ENCODE data around the gene TEF. TPM values are rescaled to one million over a fixed set of nuclear protein-coding genes. Genes with fewer than 3 reads are reported as not detected.
A peak's percentile ranks its signal among the peaks of the same experiment; 100 is the strongest.
"Not testable (repeated sequence)": the region's sequence is repeated elsewhere in the genome, so short reads cannot be mapped to it uniquely, and the experiment has no call there.

TEF gene
- total RNA-seq, 1 donor from 2014 or later, result 11.4 TPM

DNA sequence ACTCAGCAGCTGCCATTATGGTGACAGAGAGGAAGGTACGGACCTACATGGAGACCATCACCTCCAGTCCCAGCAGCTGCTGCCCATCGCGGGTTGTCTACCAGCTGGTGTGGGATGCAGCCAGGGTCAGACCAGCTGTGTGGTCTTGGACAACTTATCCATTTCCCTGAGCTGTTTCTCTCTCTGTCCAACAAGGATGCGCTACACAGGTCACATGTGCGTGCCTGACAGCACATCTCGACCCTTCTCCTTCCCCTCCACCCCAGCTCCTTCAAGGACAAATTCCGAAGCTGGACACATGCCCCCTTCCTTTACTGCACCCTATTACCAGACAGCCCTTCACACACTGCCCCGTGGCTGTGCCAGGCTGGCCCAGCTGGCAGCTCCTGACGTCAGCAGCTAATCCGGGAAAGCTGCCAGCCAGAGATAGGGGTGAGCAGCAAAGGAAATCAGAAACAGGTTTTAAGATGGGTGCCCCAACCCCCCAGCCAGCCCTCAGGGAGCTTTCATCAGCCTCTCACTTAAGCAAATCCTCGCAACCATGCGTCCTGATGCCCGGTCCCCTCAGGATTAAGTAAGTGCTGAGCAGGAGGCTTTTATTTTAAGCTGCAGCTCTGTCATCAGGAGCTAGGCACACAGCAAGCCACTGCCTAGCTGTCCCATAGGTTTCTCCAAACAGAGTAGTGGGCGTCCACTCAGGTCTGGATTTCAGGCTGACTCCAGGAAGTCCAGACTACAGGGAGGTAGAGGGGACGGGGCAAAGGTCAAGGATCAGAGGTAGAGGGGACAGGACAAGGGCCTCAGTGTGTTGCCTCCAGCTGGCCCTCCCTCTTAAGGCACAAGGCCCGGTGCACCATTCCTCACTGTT is 20.3 kb downstream of the TEF start:
- Mint-ChIP-seq H3K4me1 (ENCODE audit: low read depth) (peaks cover 3% of the 10 kb centered on the region), H3K9me3 (ENCODE audit: low read depth) (no peaks in the 10 kb centered on the region), H3K27me3 (no peaks in the 10 kb centered on the region), H3K4me3 (ENCODE audit: low read depth) (no peak overlapping the region), H3K36me3 (ENCODE audit: insufficient read depth) (peaks cover 2% of the 10 kb centered on the region), H3K27ac (peak overlapping the region; percentile 31)
- TF ChIP-seq, protein P1, sequence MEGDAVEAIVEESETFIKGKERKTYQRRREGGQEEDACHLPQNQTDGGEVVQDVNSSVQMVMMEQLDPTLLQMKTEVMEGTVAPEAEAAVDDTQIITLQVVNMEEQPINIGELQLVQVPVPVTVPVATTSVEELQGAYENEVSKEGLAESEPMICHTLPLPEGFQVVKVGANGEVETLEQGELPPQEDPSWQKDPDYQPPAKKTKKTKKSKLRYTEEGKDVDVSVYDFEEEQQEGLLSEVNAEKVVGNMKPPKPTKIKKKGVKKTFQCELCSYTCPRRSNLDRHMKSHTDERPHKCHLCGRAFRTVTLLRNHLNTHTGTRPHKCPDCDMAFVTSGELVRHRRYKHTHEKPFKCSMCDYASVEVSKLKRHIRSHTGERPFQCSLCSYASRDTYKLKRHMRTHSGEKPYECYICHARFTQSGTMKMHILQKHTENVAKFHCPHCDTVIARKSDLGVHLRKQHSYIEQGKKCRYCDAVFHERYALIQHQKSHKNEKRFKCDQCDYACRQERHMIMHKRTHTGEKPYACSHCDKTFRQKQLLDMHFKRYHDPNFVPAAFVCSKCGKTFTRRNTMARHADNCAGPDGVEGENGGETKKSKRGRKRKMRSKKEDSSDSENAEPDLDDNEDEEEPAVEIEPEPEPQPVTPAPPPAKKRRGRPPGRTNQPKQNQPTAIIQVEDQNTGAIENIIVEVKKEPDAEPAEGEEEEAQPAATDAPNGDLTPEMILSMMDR (IDR thresholded peaks at IDR 0.05; ENCODE audit: unreplicated experiment), result no peak
- no peak for DNase-seq (ENCODE audit: low spot score, unreplicated experiment)

DNA sequence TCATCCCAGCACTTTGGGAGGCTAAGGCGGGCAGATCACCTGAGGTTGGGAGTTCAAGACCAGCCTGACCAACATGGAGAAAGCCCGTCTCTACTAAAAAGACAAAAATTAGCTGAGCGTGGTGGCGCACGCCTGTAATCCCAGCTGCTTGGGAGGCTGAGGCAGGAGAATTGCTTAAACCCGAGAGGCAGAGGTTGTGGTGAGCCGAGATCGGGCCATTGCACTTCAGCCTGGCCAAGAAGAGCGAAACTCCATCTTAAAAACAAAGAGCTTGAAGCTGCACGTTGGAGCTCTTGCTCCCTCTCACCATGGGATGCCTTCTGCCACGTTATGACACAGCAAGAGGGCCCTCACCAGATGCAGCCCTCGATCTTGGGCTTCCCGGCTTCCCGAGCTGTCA is 21.1 kb downstream of the TEF start:
- not testable (repeated sequence) for H3K9me3 Mint-ChIP-seq (ENCODE audit: low read depth); H3K27me3 Mint-ChIP-seq; H3K36me3 Mint-ChIP-seq (ENCODE audit: insufficient read depth); H3K4me3 Mint-ChIP-seq (ENCODE audit: low read depth); DNase-seq (ENCODE audit: low spot score, unreplicated experiment); H3K27ac Mint-ChIP-seq; H3K4me1 Mint-ChIP-seq (ENCODE audit: low read depth)

DNA sequence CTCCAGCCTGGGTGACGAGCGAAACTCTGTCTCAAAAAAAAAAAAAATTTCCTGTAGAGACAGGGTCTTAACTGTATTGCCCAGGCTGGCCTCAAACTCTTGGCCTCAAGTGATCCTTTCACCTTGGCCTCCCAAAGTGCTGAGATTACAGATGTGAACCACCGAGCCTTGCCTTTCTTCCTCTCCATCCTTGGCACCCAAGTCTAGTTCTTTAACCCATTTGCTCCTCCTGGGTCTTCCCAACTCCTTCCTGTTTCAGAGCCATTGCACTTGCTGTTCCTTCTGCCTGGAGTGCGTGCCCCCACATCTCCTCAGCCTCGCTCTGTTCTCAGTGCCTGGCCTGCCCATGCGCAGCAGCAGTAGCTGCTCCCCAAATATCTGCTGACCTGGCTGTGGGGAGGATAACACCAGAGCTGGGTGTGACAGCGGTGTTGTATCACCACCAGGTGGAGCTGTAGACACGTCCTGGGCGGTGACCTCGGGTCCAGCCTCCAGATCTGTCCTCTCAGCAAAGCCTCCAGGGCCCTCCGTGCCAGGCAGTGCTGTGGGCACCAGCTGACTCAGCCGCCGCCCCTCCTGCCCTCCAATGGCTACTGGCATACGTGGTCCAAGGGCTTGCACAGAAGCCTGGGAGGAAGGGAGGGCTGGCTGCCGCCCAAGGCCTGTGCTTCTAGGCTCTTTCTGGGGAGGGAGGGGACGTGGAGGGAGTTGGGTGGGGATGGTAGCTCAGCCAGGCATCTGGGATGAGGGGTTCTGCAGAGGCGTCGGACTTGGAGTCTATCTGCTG is 22.0 kb downstream of the TEF start:
- Mint-ChIP-seq H3K4me1 (ENCODE audit: low read depth) (peaks cover 3% of the 10 kb centered on the region), H3K9me3 (ENCODE audit: low read depth) (no peaks in the 10 kb centered on the region), H3K27me3 (no peaks in the 10 kb centered on the region), H3K27ac (no peak overlapping the region), H3K36me3 (ENCODE audit: insufficient read depth) (no peaks in the 10 kb centered on the region), H3K4me3 (ENCODE audit: low read depth) (no peak overlapping the region)
- TF ChIP-seq, protein P1 (IDR thresholded peaks at IDR 0.05; ENCODE audit: unreplicated experiment), result peak; percentile 95
- DNase-seq (ENCODE audit: low spot score, unreplicated experiment), result peak; percentile 68

DNA sequence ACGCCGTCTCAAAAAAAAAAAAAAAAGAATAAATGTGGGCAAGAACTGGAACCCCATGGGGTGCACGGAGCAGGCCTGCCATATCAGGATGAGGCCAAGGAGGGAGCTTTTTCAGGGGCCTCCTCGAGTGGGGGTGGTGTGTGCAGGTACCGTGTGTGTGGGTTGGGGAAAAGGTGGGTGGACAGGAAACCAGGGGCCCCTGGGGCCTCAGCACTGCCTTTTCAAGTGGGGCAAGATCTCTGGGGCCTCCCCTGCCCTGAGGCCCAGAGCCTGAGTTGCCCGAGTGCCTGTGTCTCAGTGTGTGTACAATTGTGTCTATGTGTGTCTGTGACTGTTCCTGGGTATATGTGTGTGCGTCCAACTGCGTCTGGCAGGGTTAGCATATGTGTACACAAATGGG is 23.8 kb downstream of the TEF start:
- no peaks in the 10 kb centered on the region for H3K27me3 Mint-ChIP-seq
- H3K4me1 Mint-ChIP-seq (ENCODE audit: low read depth), result peaks cover 3% of the 10 kb centered on the region
- DNase-seq (ENCODE audit: low spot score, unreplicated experiment), result no peak
- H3K4me3 Mint-ChIP-seq (ENCODE audit: low read depth), result no peak overlapping the region
- H3K36me3 Mint-ChIP-seq (ENCODE audit: insufficient read depth), result no peaks in the 10 kb centered on the region
- TF ChIP-seq, protein P1 (IDR thresholded peaks at IDR 0.05; ENCODE audit: unreplicated experiment), result no peak
- H3K9me3 Mint-ChIP-seq (ENCODE audit: low read depth), result no peaks in the 10 kb centered on the region
- no peak overlapping the region for H3K27ac Mint-ChIP-seq

DNA sequence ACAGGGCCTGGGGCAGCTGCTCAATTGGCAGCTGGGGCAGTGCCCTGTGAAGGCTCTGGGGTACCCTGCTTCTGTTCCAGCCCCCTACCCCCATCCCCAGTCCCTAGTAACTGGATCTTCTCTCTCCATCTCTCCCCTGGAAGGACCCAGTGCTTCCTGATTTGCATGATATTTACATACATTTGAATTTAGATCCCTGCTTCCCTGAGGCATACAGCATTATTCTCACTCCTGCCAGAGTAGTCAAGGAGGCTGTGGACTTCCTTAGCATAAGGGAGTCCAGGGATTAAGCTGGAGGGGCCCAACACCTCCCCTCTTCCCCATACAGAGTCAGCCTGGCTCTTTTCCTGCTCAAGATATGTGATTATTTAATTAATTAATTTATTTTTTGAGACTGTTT is 24.7 kb downstream of the TEF start:
- TF ChIP-seq, protein P1 (IDR thresholded peaks at IDR 0.05; ENCODE audit: unreplicated experiment), result no peak
- no peak overlapping the region for H3K4me3 Mint-ChIP-seq (ENCODE audit: low read depth)

More for the DNA sequence above, 24.7 kb downstream of the TEF start:
- no peaks in the 10 kb centered on the region for H3K36me3 Mint-ChIP-seq (ENCODE audit: insufficient read depth)
- no peaks in the 10 kb centered on the region for H3K9me3 Mint-ChIP-seq (ENCODE audit: low read depth)
- H3K4me1 Mint-ChIP-seq (ENCODE audit: low read depth), result peaks cover 4% of the 10 kb centered on the region
- H3K27me3 Mint-ChIP-seq, result no peaks in the 10 kb centered on the region
- DNase-seq (ENCODE audit: low spot score, unreplicated experiment), result no peak
- no peak overlapping the region for H3K27ac Mint-ChIP-seq
